ENCODE results near the gene TCEA2.
"Not testable (repeated sequence)": the region's sequence is repeated elsewhere in the genome, so short reads cannot be mapped to it uniquely, and the experiment has no call there.

The TCEA2 gene

GRCh38 chr20:64077876-64078551 is 15.0 kb downstream of the TCEA2 start:
- no peak for DNase-seq (ENCODE audit: low read depth)

DNA sequence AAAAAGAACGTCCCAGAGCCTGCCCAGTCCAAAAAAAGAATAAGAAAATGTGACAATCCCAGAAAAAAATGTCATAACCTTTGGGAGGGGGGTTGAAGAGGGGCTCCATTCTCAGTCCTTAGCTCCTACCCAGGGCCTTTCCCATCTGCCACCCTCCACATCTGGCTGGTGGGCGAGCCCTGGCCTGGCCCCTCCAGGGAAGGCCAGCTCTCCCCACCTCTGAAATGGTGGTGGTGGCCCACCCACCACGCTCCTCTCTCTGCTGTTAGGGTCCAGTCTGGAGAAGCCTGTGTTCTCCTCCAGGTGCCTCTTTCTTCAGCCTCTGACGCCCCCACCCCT is 15.9 kb downstream of the TCEA2 start:
- DNase-seq (ENCODE audit: low read depth) = no peak

DNA sequence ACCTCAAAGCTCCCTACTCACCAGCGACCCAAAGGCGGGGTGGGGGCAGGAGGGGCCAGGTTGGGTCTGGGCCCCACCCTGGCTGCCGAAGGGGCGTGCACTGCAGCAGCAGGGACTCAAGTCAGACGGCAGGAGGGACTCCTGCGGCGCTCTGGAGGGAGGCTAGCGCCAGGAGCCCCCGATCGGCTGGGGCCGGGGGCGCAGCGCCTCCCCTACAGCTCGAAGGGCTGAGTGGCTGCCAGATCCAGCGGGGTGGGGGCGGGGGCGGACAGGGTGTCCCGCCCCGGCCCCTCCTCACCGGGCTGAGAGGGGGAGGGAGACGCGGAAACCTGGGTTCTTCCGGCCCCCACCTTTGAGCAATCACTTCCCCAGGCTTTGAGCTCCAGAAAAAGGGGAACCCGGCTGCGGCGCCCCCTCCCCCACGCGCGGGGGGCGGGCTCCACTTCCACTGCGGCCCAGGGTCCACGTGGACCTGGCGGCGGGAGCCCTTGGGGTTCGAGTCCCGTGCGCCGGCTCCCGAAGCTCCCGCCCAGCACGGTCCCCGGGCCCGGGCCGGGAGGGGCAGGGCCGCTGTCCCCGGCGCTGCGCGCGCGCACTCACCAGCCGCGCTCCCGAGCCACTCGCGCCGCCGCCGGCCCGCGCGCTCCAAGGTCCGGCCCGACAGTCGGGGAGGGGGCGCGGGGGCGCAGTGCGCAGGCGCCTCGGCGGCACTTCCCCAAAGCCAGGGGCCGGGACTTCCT is 16.4 kb downstream of the TCEA2 start, which contains the start of gene RGS19:
Gene RGS19 (minus strand): TSS at position 246 of the 740 bp plus-strand sequence. CDS start 2,632 bp downstream, outside the sequence.
- DNase-seq (ENCODE audit: low read depth) = no peak

GRCh38 chr20:64080013-64080812 is 17.2 kb downstream of the TCEA2 start, which contains the start of gene OPRL1:
Gene OPRL1 (plus strand): TSS chr20:64080082. CDS start chr20:64092721, 12,639 bp downstream.
- DNase-seq (ENCODE audit: low read depth) = no peak

DNA sequence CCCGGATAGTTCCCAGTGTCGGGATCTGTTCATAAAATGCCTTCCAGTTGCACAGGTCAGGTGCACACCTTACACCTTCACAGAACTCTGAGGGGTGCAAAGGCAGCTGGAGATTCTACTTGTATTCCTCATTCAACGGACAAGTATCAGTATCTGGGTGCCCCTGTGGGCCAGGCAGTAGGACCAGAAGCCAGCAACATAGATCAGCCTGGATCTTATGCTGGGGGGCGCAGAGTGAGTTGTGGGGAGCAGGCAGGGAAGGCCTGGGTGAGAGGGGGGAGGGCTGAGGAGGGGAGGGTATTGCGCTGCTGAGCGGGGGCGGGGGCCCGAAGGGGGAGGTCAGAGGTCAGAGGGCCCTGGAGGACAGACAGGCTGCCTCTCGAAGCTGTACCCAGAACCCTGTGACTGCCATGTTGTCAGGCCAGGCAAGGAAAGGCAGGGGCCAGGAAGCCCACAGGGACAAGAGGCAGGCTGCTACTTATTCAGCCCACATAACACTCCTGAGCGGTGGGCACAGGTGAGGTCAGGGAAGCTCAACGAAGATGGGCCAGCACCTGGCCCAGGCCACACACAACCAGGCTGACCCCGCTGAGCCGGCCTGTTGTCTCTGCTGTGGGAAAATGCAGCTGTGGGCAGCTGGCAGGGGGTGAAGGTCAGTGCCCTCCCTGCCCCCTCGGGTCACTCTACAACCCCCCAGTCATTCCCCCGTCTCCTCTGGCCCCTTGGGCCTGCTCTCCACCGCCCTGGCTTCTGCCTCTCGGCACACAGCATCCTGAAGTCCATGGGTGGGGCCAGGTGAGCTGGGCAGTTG is 18.0 kb downstream of the TCEA2 start:
- DNase-seq (ENCODE audit: low read depth) = no peak

DNA sequence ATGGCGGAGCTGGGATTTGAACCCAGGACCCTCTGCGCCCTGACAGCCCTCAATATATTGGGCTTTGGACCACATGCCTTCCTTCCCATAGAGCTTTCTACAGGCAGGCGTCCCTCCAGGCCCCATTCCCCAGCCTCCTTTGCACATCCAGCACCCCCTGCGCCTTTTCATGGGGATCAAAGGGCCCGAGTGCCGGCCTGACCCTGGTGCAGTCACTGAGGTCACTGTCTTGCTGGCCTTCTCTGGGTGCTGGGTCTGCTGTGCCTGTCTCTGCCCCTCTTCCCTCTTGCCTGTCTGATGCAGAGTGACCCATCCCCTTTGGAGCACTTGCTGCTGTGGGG is 18.6 kb downstream of the TCEA2 start:
- DNase-seq (ENCODE audit: low read depth) = no peak

DNA sequence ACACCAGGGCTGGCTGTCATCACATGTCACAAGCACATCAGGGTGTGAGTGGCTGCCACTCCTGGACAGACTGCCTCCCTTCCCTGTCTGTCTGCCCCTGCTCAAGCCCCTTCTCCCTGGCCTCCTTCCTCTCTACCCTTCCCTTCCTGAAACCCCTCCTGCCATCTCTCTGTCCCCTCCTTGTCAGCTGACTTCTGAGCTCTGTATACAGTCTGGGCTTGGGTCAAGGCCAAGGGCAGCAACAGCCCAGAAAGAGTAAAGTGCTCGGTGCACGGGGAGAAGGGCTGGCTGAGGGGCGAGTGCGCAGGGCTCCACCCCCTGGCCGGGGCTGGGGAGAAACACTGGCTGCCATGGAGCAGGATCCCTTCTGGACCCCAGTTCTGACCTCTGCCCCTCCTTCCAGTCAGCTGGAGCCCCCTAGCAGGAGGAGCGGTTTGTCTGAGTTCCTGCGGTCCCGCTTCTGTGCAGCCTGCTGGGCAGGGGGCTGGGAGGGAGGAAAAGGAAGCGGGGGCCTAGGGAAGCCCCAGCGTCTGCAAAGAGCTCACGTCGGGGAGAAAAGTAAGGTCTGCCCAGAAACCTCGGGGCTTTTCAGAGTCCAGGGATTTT is 19.2 kb downstream of the TCEA2 start:
- no peak for DNase-seq (ENCODE audit: low read depth)

GRCh38 chr20:64082820-64083377 is 19.9 kb downstream of the TCEA2 start:
- no peak for DNase-seq (ENCODE audit: low read depth)

GRCh38 chr20:64083378-64083803 is 20.4 kb downstream of the TCEA2 start:
- DNase-seq (ENCODE audit: low read depth) = no peak

GRCh38 chr20:64083804-64084684 is 21.0 kb downstream of the TCEA2 start, which contains the start of gene LKAAEAR1:
Gene LKAAEAR1 (minus strand): TSS chr20:64084398. CDS start chr20:64084219, 179 bp downstream.
- DNase-seq (ENCODE audit: low read depth) = no peak

GRCh38 chr20:64084685-64085152 is 21.7 kb downstream of the TCEA2 start:
- DNase-seq (ENCODE audit: low read depth) = no peak

DNA sequence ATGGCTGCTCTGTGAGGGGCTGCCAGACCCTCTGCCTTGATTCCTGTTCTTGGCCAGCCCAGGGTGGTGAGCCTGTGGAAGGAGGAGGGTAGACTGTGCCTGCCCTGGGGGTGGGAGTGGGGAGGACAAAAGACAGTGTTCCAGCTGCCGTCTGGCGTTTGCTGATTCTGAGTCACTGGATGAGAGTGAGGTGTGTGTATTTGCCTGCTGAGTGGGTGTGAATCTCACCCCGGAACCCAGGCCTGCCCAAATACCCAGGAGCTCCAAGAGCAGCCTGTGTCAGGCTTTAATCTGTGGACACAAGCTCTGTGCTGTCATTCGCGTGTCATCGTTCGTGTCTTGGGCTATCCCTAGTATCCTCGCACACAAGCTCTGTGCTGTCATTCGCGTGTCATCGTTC is 23.8 kb downstream of the TCEA2 start:
- DNase-seq (ENCODE audit: low read depth) = no peak

- DNase-seq (ENCODE audit: low read depth) = not testable (repeated sequence)
Measured at GRCh38 chr20:64087226-64087825, 24.3 kb downstream of the TCEA2 start.

- DNase-seq (ENCODE audit: low read depth) = not testable (repeated sequence)
Measured at GRCh38 chr20:64088586-64088985, 25.6 kb downstream of the TCEA2 start.

GRCh38 chr20:64090165-64090564 is 27.2 kb downstream of the TCEA2 start:
- DNase-seq (ENCODE audit: low read depth) = no peak

- no peak for DNase-seq (ENCODE audit: low read depth)
Measured at GRCh38 chr20:64091340-64091739, 28.3 kb downstream of the TCEA2 start.

DNA sequence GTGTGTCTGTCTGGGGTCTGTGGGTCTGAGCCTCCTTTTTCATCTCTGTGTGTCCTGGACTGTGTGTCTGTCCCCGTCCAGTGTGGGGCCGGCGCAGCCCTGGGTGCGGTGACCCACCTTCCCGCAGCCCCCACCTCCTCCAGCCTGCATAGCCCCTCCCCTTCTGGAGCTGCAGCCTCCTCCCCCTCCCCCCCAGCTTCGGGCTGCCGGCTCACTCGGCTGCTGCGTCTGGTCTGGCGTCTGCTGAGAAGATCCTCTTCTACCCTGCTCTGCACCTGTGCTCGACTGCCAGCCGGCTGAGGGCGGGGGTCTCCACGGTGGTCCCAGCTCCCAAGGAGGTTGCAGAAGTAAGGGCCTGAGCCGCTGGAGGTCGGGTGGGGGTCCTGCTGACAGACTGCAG is 28.8 kb downstream of the TCEA2 start:
- no peak for DNase-seq (ENCODE audit: low read depth)

GRCh38 chr20:64092258-64093012 is 29.4 kb downstream of the TCEA2 start:
- no peak for DNase-seq (ENCODE audit: low read depth)
